HG03280 (cell line): Measurements from ENCODE around the gene IL17D.
"Not testable (repeated sequence)": the region's sequence is repeated elsewhere in the genome, so short reads cannot be mapped to it uniquely, and the experiment has no call there.

Experiments used
- ATAC-seq: cut with Tn5 transposase; IDR thresholded peaks from one replicate; pipeline ENCODE4 v1.9.1; 2021; ENCODE audit warnings: mild to moderate bottlenecking, moderate library complexity; ENCODE audit not compliant: unreplicated experiment

Gene IL17D, protein sequence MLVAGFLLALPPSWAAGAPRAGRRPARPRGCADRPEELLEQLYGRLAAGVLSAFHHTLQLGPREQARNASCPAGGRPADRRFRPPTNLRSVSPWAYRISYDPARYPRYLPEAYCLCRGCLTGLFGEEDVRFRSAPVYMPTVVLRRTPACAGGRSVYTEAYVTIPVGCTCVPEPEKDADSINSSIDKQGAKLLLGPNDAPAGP

GRCh38 chr13:20702915-20703779 lies at the start of gene IL17D:
TSS of gene IL17D (plus strand) at chr13:20703699. CDS start at chr13:20704002, 303 bp downstream.
- ATAC-seq = peak; percentile 34

- no peak for ATAC-seq
These were observed 49.3 kb upstream of the IL17D start for GRCh38 chr13:20654156-20654555.

DNA sequence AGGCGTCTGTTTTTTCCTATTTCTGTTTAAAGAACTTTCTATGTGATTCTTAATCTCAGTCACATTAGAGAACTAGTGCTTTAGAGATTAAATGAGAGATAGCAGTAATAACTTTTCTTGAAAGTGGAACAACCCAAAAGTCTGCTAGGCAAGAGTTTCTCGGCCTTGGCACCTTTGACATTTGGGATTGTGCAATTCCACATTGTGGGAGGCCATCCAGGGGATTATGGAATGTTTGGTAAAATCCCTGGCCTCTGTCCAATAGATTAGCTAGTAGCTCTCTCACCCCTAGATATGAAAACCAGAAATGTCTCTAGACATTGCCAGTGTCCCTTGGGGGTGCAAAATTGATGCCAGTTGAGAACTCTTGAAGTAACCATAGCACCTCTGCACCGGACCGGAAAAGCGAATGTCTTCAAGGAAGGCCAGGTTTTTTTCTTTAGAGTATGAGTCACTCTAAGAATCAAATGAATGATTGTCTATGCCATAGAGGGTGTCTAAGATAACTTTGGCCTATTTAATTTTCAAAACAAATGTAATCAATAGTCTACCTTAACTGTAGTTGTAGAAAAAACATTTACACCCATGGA lies 45.0 kb upstream of the IL17D start:
- ATAC-seq = no peak

- no peak for ATAC-seq
These were observed 39.1 kb upstream of the IL17D start for GRCh38 chr13:20664351-20664750.

DNA sequence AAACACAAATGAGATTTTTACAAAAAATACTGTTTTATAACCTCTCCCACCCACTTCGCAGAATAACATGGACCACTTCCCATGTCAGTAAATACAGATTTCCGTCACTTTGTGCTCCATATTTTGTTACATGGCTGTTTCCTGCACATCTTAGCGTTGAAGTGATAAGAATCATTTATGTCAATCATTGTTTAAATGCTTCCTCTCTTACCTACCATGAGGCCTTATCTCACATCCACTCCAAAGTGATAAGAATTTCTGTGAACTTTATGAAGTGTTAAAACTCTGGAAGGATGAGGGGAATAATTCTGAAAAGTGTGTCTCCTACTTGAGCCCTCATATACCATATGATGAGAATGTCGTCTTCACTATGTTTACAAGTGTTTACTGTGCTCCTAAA lies 36.6 kb upstream of the IL17D start:
- ATAC-seq = no peak

- ATAC-seq = no peak
These were observed 35.6 kb upstream of the IL17D start for GRCh38 chr13:20667857-20668437.

DNA sequence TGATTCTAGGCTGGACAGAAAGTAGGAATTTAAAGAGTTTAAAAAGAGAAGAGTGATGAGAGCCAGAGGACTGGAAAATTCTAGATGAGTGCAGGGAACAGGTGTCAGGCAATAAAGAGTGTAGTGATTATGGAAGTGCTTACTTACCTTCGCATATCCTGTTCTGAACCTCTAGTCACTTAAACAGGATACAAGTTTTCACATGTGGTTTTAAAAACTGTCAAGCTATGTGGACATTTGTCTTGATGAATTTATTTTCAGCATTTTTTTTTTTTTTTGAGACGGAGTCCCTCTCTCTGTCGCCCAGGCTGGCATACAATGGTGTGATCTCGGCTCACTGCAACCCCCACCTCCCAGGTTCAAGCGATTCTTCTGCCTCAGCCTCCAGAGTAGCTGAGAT lies 34.3 kb upstream of the IL17D start:
- ATAC-seq = no peak

DNA sequence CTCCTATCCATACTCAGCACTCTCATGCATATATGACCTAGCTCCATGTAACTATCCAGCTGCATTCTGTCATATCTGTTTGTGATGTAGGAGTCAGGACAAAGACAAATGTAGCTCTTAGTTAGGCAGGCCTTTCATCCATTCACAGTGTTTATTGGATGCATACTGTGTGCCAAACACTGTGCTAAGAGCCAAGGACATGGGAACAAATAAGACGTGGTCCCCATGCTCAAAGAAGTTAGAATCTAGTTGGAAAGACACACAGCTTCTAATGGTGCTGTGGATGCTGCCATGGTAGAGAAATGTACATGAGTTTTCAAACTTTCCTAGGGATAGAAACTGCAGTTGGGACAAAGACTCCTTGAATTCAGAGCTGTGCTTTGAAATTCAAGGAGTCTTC lies 31.7 kb upstream of the IL17D start:
- ATAC-seq = no peak

DNA sequence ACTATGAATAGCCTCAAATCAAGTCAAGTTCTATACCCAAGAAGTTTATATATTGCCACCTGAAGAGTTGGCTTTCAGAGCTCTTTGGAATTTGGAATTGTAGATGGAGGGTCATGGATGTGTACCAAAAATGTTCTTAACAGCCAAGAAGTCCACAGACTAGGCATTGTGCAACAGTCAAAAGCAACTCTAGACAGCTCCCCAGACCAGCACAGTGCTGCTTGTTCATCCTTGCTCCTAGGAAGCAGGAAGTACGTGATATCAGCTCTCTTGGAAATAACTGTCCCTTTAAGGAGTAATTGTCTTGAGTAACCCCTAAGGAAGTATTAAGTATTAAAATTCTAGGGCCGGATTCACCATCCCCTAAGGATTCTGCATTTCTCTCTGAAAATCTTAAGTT lies 30.7 kb upstream of the IL17D start:
- ATAC-seq = no peak

GRCh38 chr13:20673715-20674114 lies 29.8 kb upstream of the IL17D start:
- no peak for ATAC-seq

- no peak for ATAC-seq
These were observed 27.3 kb upstream of the IL17D start for GRCh38 chr13:20676213-20676612.

GRCh38 chr13:20678606-20679005 lies 24.9 kb upstream of the IL17D start:
- ATAC-seq = not testable (repeated sequence)

DNA sequence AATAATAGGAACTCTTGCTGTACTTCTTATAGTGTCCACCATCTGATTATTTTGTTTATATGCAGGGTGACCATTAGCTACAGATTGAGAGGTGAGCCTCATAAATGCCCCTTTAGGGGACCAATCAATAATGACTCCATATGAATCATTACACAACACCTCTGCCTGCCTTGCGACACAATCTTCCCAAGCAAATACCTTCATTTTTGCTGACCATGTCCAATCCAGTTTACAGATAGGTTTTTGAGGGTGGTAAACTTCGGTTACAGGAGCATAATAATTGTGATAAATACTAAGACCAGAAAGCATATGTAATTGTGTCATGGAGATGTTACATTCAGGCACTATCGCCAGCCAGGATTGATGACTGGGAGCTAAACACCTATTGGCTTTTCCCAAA lies 23.6 kb upstream of the IL17D start:
- ATAC-seq = no peak

DNA sequence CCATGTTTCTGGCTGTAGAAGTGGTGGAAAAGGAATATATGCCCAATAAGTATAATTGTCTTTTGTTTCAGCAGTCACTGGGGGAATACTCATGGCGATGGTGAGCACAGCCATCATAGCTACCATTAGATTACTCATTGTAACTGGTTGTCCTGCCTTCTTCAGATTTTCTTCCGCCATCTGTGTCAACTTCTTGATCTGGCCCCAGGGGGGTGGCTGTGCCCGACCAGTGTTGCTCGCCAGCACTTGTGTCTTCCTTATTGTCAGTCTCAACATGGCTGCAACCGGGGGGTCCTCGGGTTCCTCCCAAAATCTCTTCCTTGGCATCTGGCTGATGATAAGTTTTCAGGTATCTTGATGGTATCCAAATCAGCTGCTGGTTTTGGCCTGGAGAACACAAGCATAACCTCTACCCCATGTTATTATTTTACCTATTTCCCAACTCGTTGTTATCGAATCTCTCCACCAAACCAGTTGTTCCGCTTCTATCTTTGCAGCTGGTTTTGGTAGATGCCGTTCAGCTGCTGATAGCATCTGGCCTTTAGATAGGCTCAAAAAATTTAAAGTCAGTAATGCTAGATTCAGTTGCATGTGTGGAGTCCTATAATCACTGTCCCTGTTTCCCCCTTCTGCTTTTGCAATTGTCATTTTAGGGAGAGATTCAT lies 23.0 kb upstream of the IL17D start:
- ATAC-seq = no peak

DNA sequence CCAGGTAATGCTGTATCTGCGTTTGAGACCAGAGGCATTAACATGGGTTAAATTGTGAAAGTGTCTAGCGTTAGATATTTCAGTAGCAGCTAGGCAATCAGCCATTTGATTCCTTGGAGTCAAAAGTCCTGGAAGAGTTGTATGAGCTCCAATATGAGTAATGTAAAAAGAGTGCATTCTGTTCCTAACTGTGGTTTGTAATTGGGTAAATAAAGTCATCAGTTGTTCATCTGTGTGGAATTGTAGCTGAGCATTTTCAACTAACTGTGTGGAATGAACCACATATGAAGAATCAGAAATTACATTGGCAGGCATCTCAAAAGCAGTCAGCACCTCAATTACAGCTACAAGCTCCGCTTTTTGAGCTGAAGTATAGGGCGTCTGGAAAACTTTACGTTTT lies 22.0 kb upstream of the IL17D start:
- not testable (repeated sequence) for ATAC-seq

DNA sequence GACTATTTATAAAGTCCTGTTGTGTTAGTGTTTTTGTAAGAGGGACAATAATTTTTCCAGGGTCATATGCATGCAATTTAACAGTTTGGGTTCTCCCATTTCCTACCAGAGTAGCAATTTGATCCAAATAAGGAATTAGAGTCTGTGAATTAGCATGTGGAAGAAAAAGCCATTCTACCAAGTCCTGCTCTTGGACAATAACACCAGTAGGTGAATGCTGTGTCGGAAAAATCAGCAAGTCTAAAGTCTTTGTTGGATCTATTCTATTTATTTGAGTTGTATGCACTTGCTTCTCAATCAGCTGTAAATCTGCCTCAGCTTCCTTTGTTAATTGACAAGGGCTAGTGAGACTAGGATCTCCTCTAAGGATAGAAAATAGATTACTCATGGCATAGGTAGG lies 21.4 kb upstream of the IL17D start:
- ATAC-seq = no peak

DNA sequence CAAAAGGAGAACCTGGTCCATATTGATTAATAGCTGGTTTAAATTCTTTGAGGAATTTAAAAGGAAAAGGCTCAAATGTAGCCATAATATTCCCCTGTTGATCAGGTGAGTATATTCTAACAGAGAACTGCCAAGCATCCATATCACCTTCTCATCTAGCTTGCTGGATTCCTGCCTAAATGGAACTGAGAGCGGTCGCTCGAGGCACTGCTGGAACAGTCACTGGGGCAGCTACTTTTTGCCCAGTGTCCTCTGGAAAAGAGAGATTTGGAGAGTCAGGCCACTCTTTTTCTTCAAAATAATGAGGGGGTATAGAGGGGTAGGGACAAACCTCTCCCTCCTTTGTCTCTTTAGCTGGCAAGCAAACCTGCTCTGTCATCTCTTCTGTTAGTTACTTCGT lies 19.5 kb upstream of the IL17D start:
- ATAC-seq = no peak

DNA sequence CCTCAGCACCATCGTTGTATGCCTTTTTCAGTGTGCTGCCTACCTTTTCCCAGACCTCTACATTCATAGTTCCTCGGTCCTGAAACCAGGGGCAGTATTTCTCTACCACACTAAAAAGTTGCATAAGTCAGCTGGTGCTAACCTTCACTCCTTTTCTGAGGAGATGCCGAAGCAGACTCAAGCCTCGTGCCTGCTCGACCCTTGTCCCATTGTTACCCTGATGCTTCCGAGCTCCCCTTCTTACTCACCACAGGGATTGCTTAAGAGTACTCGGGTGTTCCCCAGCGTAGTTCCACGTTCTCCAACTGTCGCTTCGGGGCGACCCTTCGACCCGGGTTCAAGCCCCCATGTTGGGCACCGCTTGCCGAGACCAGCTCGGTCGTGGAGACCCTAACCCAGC lies 19.0 kb upstream of the IL17D start:
- no peak for ATAC-seq

DNA sequence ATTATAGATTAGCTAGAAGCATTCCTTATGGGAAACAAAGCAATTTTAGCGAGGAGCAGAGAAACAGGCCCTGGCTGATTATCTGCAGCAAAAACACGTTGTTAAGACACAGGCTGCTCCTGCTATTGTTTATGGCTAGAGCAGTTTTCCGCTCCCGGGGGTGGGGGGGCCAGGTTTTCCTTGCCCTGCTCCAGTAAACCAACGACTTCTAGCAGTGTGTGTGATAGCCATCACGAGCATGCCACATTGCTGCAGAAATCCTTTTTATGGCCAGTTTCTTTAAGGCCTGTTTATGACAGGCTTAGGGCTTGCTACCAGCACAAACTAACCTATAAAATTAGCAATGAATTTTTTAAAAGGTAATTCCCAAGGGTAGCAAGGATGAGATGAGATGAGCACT lies 18.4 kb upstream of the IL17D start:
- no peak for ATAC-seq

DNA sequence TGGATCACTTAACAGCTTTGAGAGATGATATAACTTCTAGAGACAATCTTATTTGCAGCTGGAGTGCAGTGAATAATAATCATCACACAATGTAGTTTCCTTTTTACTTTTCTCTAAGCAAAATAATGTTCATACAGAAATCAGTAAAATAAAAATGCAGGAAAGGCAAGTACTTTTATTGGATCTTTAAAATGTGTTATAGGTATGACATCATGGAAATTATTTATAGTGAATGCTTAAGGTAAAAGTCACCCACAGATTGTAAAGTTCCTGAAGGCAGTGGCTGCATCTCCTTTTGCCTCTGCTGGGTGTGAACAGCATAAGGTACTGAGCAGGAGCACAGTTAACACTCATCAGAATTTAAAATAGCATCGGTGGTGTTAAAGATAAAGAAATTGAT lies 17.3 kb upstream of the IL17D start:
- no peak for ATAC-seq

- ATAC-seq = no peak
These were observed 16.5 kb upstream of the IL17D start for GRCh38 chr13:20686863-20687579.
